Measurements from ENCODE around the gene MT1F. TPM values are rescaled to one million over a fixed set of nuclear protein-coding genes. Genes with fewer than 3 reads are reported as not detected.

The MT1F gene
- polyA plus RNA-seq, 10 donors = 0.84 to 2.4 (median 1.5) TPM

- no peak for DNase-seq
These were observed 34.1 kb downstream of the MT1F start for GRCh38 chr16:56691885-56692284.

GRCh38 chr16:56695246-56695645 is 37.5 kb downstream of the MT1F start:
- no peak for DNase-seq

- DNase-seq = no peak
These were observed 39.8 kb downstream of the MT1F start for GRCh38 chr16:56697456-56698155.

GRCh38 chr16:56700195-56700594 is 42.4 kb downstream of the MT1F start:
- DNase-seq = no peak

GRCh38 chr16:56700631-56701030 is 42.9 kb downstream of the MT1F start:
- DNase-seq = no peak

DNA sequence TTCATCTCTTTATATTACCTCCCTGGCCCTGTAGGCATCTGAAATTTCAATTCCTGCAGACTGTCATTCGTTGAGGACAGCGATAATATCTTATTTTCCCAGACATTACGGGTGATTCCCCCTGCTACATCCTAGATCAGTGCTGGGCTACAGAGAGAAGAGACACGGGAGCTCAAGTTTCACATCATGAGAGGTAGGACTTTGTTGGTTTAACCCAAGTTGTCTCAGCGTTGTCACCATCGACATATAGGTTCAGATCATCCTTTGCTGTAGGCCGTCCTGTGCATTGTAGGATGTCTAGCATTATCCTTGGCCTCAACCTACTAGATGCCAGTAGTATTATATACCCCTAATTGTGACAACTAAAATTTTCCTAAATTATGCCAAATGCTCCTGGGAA is 43.8 kb downstream of the MT1F start:
- no peak for DNase-seq

- DNase-seq = no peak
These were observed 45.1 kb downstream of the MT1F start for GRCh38 chr16:56702836-56703235.

Other genes starting within 250 kb of the MT1F start
- 10 to 100 TPM; 46.4 to 64.7 (median 53.6) TPM for gene AMFR, start 232.4 kb upstream of the MT1F start, polyA plus RNA-seq (ENCODE audit: insufficient read length in 10 of 10)
- 10 to 100 TPM; 53.0 to 78.6 (median 69.8) TPM for gene NUDT21, start 206.6 kb upstream of the MT1F start, polyA plus RNA-seq (ENCODE audit: insufficient read length in 10 of 10)
- 10 to 100 TPM; 33.7 to 43.7 (median 39.5) TPM for gene OGFOD1, start 206.4 kb upstream of the MT1F start, polyA plus RNA-seq (ENCODE audit: insufficient read length in 10 of 10)
- gene BBS2, start 137.9 kb upstream of the MT1F start, polyA plus RNA-seq (ENCODE audit: insufficient read length in 10 of 10) = 10 to 100 TPM; 32.8 to 60.2 (median 52.8) TPM
- gene MT4, start 92.9 kb upstream of the MT1F start, polyA plus RNA-seq (ENCODE audit: insufficient read length in 10 of 10) = not detected
- gene MT3, start 68.4 kb upstream of the MT1F start, polyA plus RNA-seq (ENCODE audit: insufficient read length in 10 of 10) = 10 to 100 TPM in 7 of 10 donors, 1 to 10 TPM in 3; 2.6 to 31.5 (median 19.6) TPM
- 10 to 100 TPM; 12.1 to 36.7 (median 25.6) TPM for gene MT2A, start 49.4 kb upstream of the MT1F start, polyA plus RNA-seq (ENCODE audit: insufficient read length in 10 of 10)
- 10 to 100 TPM; 10.5 to 27.6 (median 20.4) TPM for gene MT1E, start 32.2 kb upstream of the MT1F start, polyA plus RNA-seq (ENCODE audit: insufficient read length in 10 of 10)
- 1 to 10 TPM in 4 of 10 donors, under 1 TPM in 6; 0.47 to 2.1 (median 0.89) TPM for gene MT1M, start 25.3 kb upstream of the MT1F start, polyA plus RNA-seq (ENCODE audit: insufficient read length in 10 of 10)
- under 1 TPM in 1 of 10 donors, not detected in 9; 0.63 TPM for gene MT1A, start 19.3 kb upstream of the MT1F start, polyA plus RNA-seq (ENCODE audit: insufficient read length in 10 of 10)
- gene MT1B, start 6.1 kb upstream of the MT1F start, polyA plus RNA-seq (ENCODE audit: insufficient read length in 10 of 10) = under 1 TPM in 2 of 10 donors, not detected in 8; 0.38 to 0.46 TPM
- 1 to 10 TPM in 4 of 10 donors, under 1 TPM in 3, not detected in 3; 0.62 to 3.6 (median 1.0) TPM for gene MT1G, start 10.1 kb downstream of the MT1F start, polyA plus RNA-seq (ENCODE audit: insufficient read length in 10 of 10)
- 1 to 10 TPM in 1 of 10 donors, under 1 TPM in 1, not detected in 8; 0.81 to 1.2 TPM for gene MT1H, start 11.9 kb downstream of the MT1F start, polyA plus RNA-seq (ENCODE audit: insufficient read length in 10 of 10)
- 10 to 100 TPM in 6 of 10 donors, 1 to 10 TPM in 4; 7.2 to 20.2 (median 12.2) TPM for gene MT1X, start 24.5 kb downstream of the MT1F start, polyA plus RNA-seq (ENCODE audit: insufficient read length in 10 of 10)
- gene NUP93, start 72.2 kb downstream of the MT1F start, polyA plus RNA-seq (ENCODE audit: insufficient read length in 10 of 10) = 10 to 100 TPM; 36.8 to 52.1 (median 45.5) TPM
- under 1 TPM in 3 of 10 donors, not detected in 7; 0.05 to 0.11 (median 0.10) TPM for gene SLC12A3, start 207.2 kb downstream of the MT1F start, polyA plus RNA-seq (ENCODE audit: insufficient read length in 10 of 10)